Left kidney (tissue), 2 donors: Measurements from ENCODE around the gene FOXF1. TPM values are rescaled to one million over a fixed set of nuclear protein-coding genes. Genes with fewer than 3 reads are reported as not detected.

ENCODE experiments used
- DNase-seq: peaks from one replicate; pipeline ENCODE4 v3.0.0-alpha.2; 2013
- polyA plus RNA-seq: library from polyadenylated mRNA; unstranded; fragments of 120-200 nt; gene quantifications from one replicate; pipeline ENCODE4 v1.2.1, GENCODE V29; 2013; ENCODE audit not compliant: insufficient read length

FOXF1 gene
- polyA plus RNA-seq, 1 donor, result not detected

DNA sequence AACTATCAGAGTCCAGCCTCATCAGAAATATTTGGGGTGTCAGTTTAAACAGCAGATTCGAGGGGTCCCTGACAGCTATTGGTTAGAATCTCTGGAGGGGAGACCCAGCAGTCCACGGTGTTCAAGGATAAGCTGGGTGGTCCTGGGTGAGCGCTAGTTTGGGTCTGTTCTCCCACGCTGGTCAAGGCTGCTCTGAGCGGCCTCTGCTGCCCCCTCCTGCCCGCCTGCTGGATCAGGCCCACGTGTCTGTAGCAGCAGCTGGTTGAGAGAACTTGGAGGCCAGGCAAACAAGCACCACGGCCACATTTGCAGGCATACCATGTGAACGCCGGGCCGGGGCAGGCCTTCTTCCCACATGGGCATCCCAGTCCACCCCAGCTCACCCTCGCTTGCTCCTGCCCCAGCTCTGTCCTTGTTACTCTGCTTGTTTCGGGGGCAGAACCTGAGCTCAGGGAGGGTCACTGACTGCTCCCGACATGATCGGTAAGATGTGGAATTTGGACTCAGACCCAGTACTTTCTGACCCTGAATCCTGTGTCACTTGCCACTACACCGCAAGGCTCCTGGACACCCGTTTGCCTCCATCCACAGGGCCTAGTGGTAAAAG, 7.4 kb downstream of the FOXF1 start:
- no peak for DNase-seq

DNA sequence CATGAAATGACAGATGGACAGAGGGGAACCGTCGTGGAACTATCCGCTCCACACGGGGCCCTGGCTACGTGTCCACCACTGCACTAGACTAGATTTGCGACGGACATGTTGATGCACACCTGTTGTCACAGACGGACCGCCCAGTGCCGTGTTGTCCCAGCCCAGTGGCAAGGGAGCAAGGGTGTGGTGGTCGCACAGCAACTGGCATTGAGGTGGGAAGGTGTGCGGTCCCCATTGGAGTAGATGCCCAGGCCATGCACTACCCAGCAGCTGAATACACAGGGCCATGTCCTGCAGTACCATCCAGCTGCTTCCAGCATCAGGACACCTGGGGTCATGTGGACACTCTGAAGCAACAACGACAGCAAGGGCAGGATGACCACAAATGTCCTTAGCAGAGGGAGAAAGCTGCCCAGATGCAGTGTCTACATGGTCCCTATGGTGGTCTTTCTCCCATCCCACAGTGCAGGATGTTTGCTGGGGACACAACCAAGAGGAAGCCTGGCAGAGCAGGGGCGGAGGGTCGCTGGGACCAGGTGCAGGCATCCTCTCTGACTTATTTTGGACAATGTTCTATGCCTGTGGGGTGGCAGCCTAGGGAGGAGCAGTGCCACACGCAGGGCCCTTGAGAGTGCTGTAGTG, 8.8 kb downstream of the FOXF1 start:
- no peak for DNase-seq

DNA sequence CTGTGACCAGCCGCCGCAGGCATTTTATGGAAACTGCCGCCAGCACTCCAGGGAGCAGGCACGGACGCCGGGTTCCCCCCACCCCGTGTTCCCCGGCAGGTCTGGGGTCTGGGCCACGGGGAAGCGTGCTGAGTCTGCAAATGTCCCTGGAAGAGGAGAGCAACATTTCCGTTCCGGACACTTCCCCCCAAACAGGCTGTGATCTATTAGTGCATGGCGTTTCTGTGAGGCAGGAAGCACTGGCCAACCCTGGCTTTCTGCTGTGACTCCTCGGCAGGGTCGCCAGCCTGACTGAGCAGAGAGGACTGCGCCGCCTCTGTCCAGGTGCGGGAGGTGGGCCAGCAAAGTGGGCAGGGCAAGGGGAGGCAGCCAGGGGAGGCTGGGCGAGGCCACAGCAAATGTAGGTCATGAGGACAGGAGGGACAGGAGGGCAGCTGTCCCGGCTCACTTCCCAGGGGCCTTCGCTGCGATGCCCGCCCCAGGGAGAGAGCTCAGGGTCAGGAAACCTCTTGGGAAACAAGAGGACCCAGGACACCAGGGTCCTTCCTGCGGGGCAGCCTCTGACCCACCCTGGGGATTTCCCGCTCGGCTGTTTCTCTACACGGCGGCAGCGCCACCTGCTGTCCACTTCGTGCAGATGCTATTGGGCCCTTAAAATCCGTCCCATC, 9.5 kb downstream of the FOXF1 start:
- DNase-seq, result no peak

DNA sequence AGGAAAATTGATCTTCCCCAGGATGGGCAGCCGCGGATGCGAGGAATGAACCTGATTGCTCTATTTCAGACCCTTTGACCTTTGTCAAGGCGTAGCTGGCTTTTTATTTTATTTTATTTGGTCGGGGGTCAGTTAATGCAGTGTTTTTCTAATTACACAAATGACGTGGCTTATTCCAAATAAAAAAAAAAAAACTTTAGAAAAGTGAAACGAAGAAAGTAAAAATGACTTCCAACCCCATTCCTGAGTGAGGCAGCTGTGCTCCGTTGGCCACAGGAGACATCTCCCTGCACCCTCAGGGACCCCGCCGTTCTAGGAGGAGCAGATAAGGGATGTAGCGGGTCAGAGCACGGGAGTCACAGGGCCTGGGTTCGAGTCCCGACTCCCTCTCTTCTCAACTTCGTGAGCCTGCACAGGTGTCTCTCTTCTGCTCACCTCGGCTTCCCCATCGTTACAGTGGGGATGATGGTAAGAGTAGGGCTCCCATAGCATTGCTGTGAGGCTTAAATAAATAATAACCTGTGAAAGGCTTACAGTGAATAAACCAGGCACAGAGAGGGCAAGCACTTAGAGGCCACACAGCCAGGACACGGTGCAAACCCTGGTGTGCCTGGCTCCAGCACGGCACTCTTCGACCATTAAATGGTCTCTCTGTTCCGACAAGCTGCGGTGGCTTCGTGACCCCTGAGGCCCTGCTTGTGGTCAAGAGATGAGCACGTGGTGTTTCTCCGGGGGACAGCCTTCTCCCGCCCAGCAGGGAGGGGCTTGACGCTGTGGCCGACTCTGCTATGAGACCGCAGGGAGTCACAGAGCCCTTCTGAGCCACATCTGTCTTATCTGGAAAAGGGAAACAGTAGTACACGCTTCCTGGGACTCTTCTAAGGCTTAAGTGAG, 10.2 kb downstream of the FOXF1 start:
- no peak for DNase-seq

DNA sequence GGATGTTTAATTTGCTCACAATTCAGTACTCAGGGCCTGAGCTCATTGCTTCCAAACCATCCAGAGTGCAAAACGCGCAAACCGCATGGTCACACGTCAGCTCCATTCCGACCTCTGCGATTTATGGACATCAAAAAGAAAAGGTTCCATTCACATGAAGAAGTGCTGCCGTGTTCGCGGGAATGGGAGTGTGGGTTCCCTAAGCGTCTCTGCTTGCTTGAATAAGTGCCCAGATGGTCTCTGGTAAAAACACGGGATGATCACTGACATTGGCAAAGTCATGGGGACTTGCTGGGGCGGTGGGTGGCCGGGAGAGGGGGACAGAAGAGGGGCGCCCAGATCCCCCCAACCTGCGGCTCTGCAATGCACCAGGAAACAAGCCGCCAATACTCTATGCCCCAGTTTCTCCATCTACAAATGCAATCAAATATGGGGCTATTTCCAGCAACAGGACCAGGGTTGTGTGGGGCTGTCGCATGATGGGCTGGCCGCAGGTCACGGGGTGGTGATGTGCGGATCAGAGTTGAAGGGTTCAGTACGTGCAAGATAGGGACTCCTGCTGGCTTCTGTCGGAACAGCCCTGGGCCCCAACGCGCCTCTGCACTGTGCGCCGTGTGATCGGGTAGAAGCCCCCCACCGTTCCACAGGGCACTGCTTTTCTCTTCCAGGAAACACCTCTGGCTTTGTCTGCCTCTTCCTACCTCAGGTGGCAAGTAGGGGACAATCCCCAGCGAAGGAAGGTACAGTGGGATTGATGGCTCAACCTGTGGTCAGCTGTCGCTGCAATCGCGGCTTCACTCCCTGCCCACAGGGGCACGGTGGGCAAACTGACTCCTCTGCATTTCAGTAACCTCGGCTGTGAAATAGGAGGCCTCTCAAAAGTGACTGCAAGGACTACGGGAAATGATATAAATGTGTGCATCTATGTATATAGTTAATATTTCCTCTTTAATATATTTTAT, 11.2 kb downstream of the FOXF1 start:
- no peak for DNase-seq

DNA sequence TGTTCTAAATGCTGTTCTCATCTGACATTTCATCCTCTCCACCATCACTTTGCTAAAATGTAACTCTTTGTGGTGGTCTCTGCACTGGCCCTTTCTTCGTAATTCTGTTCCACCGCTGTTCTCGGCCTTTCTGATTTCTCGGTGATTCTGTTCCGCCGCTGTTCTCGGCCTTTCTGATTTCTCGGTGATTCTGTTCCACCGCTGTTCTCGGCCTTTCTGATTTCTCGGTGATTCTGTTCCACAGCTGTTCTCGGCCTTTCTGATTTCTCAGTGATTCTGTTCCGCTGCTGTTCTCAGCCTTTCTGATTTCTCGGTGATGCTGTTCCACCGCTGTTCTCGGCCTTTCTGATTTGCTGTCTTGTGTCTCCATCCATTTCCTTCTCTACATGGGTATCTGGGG, 12.3 kb downstream of the FOXF1 start:
- DNase-seq, result no peak

DNA sequence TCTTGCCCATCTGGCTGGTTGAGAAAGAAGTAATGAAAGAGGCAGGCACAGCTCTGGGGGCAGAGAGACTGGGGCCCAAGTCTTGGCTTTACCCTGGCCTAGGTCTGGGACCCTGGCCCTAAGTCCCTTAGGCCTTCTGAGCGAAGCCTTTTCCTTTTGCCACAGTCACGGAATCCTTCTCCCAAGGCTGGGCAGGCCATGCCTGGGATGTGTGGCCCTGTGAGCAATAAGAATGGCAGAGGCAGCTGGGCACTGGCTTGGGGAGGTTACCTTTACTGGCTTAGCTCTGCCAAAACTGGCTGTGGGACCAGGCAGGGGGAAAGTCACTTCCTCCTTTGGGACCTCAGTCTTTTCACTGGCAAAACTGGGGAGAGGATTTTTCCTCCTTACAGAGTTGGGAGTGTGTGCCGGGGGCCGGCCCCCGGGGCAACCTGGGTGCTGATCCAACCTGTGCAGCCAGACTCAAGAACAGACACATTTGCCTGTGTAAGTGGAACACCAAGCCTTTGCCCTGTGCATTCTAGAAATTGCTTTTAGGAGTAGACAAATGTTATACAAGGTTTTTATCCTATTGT, 12.9 kb downstream of the FOXF1 start:
- DNase-seq, result no peak

DNA sequence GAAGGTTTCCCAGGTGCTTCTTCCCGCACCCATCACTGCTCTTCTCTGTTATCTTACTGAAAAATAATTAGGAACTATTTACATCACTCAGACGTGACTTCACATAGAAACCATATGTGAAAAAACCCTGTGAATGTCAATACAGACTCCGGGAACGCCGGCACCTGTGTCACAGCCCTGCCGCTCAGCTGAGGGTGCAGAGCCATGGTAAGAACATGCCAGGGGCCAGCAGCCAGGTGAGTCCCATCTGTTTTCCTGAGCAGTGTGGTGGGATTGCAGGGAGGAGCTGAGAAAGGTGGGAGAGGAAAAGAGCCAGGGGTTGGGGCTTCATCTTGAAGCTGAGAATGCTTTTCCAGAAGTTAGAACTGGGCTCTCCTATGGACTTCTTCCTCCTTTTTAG, 13.7 kb downstream of the FOXF1 start:
- no peak for DNase-seq

DNA sequence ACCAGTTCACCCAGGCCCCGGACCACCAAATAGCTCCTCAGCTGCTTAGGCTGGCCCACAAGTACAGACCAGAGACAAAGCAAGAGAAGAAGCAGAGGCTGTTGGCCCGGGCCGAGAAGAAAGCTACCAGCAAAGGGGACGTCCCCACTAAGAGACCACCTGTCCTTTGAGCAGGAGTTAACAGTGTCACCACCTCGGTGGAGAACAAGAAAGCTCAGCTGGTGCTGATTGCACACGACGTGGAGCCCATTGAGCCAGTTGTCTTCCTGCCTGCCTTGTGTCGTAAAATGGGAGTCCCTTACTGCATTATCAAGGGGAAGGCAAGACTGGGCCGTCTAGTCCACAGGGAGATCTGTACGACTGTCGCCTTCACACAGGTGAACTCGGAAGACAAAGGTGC, 15.4 kb downstream of the FOXF1 start:
- no peak for DNase-seq

DNA sequence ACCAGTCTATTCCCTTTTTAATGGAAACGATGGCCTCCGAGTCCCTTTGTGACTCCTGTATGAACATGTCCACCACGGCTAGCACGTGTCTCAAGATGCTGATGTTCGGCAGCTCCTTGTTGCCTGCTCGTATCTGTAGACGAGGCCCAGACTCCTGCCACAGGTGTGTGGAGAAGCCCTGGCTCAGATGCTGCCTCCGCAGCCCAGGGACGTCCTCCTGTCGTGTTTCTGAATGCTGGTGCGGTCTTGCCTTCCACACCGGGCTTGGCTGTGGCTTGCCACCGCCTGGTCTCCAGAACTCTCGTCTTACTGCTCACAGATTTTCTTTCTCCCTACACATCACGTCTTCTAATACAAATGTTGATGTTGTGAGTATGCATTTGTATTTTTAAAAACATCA, 17.0 kb downstream of the FOXF1 start:
- DNase-seq, result no peak

DNA sequence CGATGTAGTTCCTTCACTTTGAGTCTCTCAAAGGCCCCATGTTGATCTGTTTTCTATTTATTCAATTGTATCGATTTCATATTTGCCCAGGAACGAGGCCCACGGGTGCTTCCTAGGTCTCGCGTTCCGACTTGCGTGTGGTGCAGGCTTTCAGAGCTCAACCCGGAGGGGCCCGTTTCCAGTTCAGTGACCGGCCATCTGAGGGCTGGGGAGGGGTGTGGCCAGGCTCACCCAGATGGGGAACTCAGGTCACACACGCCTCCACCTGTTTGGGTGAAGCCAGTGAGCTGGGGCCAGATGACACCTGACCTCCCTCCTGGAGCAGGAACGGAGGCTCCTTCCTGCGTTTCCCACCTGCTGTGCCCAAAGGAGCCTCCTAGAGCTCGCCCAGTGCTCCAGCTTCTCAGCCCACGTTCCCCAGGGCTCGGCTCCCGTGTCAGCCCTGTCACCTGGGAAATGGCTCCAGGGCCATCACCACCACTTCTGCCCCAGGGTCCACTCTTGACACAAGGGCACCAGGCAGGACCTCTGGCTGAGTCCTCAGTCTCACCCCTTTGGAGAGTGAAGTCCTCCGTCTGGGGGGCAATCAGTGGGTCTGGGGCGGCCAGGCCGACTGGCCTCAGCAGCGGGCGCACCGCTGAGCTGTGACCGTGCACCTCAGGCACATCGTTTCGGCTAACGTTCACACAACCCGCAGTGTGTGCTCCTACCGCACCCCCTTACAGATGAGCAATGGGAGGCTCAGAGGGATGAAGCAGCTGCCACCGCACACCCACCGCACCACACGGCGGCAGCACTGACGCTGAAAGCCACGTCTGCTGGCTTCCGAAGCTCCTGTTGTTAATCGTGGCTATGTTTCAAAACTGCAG, 18.0 kb downstream of the FOXF1 start:
- no peak for DNase-seq

DNA sequence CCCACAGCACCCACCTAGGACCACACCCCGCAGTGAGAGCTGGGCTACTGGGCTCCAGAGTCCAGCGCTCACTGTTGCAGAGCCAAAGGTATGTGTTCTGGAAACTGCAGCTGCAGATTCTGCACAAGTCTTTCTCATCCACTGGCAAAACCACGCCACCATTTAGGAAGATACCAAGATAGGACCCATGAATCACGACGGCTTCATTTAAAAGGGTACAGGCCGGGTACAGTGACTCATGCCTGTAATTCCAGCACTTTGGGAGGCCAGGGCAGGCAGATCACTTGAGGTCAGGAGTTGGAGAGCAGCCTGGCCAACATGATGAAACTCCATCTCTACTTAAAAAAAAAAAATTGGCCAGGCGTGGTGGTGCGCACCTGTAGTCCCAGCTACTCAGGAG, 18.8 kb downstream of the FOXF1 start:
- DNase-seq, result no peak

DNA sequence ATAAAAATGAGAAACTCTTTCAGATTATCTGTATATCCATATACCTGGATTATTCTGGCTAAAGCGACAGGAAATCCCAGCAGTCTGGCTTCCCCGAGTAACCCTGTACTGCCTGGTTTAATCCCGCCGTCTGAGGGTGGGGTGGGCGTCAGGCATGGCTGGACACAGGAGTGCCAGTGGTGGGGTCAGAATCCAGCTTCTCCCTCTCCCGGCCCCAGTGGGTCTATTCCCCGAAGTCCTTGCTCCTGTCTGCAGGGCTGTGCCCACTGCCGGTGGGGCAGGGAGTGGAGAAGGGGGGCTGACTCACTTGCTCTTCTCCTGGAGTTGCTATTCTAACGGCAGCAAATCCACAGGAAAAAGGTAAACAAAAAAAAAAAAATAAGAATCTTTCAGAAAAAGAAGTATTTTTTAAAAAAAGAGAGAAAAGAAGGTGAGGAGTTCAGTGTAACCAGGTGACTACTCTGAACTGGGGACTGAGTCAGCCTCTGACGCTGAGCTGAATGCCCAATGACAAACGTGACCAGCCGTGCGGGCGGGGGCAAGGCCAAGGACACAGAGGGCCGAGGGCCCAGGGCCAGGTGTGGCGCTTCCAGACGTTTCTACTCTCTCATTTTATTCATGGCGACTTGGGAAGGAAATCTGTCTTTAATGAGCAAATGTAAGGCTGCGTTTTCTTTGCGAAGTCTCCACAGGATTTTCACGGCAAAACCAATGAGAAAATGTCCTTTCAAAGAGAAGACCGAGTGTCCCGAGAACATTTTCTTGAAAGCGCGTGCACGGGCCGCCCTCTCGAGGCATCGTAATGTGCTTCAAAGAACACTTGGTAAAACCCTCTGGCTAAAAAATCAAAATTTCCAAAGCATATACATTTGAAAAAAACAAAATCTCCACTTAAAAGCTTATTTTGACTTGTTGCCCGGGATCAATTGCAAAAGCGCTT, 20.2 kb downstream of the FOXF1 start:
- DNase-seq, result no peak

DNA sequence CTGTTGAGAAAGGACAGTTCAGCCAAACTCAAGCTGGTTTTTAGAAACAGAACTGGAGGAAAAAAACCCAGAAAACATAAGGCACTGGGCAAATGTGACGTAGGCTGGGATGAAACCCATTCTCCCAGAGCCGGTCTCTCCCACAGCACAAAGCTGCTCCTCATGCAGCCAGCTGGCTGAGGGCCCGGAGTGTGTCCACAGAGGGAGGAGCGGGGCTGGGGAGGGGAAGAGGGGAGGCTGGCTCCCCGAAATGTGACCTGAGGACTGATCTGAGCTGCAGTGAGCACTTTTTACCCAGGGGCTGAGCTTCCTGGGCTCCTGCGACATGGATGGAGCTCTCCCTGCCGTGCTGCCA, 20.8 kb downstream of the FOXF1 start:
- DNase-seq, result no peak

DNA sequence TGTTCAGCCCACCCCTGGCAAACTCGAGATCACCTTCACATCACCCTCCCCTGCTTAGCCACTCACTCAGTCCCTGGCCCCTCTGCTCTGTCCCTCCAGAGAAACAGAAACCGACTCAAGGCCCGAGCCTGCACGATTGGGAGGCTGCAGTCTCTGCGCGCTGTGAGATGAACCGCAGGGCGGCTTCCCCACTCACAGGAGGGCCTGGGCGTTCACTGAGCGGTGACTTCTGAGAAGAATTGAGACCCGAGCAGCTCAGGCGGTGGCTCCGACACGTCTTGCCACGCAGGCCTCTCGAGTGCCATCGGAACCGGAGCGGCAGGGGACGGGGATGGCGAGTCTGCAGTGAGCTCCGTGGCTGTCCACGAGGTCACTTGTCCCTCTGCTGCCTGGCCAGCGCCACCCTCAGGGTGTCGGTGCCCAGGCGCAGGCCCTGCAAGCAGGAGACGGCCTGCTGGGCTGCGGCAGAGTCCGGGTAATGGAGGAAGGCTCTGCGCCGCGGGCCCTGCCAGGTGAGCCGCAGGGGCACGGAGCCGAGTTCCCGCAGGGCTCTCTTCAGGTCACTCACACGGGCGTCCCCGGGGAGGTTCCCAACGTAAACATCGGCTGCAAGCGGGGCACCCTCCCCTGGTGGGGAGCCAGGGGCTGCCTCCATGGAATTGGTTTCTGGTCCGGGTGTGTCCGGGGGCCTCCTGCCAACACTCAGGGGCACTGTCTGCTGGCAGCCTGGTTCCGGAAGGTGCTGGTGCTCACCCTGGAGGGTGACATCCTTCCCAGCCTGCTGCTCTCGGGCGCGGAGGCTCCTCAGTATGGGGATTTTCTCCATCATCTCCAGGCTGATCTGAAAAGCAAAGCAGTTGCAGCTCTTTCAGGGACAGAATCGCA, 21.6 kb downstream of the FOXF1 start:
- no peak for DNase-seq

DNA sequence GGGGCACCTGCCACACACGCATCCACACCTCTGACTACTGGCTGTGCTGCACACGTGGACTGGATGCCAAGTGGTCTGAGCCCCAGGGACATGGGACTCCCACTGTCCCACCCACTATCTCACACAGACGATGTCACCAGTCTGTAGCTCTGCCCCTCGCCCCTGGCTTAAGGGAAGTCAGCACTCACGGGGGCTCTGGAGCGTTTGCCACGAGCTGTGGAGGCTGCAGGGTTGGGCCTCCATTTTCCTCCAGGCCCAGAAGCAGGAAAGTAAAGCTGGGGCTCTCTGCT, 22.1 kb downstream of the FOXF1 start:
- no peak for DNase-seq

DNA sequence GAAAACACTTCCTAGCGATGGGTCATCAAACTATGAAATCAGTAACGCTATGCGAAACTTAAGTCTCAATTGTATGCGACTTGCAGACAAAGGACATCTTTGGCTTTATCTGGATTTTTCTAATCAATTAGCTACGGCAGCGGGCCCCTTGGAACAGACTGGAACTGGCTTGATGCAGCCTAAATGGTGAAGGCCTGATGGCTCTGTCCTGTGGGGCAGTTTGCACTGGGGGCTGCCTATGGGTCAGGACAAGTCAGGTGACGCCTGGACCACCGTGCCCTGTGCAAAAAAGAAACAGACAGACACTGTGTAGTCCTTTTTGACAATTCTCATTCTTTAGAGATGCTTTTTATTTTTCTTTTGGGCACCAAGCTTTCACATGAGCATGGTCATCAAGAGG, 22.7 kb downstream of the FOXF1 start:
- no peak for DNase-seq

DNA sequence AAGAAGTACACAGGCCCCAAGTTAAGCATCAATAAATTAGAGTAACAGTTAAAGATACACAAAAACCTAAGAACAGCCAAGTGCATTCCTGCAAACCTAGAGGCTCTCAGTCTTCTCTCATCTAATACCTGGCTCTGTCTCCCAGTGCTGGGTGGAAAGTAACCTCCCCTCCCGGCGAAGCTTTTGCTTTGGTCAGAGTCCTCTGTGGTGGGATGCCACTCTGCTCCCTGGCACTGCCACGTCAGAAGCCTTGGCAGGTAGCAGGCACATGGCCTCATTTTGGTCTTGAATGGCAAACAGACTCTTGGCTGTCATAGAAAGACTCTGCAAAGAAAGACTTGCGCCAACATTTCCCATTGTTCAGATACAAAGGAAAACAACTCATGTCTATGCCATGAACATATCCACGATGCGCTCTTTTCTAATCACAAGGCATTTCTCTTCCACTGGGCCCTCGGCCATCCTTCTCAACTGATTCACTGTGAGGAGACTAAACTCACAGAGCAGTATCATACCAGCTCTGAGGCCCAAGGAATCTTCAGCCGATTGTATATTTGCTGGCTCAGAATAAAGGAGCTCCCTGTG, 23.5 kb downstream of the FOXF1 start:
- DNase-seq, result no peak
